Ramos (cell line): ENCODE data around the gene SLC11A2.

Source experiments
- in situ Hi-C: fragments of 300-500 bp; cut with MboI; formaldehyde crosslinking; loops from one replicate; pipeline ENCODE4 v1.14.3; 2022; ENCODE audit warnings: low sequenced_read_pairs; ENCODE audit not compliant: unreplicated experiment

The SLC11A2 gene

DNA sequence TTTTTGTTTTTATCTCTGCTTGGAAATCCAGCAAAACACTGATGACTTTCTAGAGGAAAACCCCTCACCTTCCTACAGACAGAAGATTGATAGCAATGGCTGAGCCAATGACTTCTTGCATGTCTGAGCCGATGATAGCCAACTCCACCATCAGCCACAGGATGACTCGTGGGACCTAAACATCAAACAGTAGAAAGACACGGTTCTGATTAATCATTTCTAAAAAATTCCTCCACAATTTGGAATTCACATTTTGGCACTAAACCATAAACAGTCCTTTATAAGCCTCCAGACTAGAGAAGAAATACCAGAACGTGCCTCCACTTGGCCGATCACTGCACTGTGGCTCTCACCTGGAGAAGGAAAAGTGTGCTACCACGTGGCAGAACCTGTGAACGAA is 25.9 kb downstream of the SLC11A2 start:
- in situ Hi-C loops = no loop called here

DNA sequence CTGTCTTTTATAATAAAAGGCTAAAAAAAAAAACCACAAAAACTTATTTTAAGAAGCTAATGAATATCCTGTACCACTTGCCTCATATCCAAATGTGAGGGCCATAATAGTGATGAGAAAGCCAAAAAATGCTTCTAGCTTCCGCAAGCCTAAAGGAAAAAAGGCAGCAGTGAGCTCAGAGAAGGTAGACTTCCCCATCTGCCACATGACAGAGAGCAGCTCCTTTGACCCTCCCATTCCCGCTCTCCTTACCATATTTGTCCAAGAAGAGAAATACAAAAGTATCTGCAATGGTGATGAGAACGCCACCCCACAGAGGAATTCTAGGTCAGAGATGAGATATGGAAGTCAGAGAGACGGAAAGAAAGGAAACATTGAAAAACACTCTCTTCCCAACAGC is 27.1 kb downstream of the SLC11A2 start:
- in situ Hi-C loops = loop anchor here (10.0 kb wide), 1 partner anchor 174 kb away; no protein-coding TSS in a partner anchor

DNA sequence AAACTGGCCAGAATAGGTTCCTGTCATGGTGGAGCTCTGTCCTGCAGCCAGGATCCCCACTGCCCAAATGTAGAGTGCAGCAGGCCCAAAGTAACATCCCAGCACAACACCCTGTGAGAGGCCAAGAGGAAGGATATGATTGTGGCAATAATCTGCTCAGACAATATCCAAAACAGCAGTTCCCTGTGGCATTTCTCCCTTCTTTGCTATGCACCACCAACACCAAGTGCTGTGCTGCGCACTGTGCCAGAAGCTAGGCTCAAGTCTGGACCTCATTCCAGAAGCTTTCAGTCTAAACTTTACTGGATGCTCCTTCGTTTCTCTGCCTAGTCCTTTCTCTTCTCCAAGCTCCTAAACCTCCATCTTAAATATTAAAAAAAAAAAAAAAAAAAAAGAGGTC is 33.4 kb downstream of the SLC11A2 start:
- in situ Hi-C loops = loop anchor here (10.0 kb wide), 1 partner anchor 168 kb away; no protein-coding TSS in a partner anchor

DNA sequence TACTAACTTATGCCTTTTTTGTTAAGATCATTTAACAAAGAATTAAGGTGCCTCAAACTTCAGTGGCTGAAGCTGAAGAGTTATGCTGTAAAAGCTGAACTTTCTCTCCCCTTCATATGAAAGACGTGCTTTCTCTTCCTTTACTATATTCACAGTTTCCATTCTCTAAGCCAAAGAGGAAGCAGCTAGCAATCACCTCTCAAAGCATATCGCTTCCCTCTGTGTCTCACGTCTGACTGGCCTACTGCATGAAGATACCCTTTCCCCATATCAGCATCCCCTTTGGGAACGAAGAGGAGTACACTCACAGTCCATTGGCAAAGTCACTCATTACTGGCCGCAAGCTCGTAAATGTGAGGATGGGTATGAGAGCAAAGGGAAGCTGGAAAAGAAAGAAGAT is 34.9 kb downstream of the SLC11A2 start:
- in situ Hi-C loops = loop anchor here (10.0 kb wide), 1 partner anchor 166 kb away; no protein-coding TSS in a partner anchor

DNA sequence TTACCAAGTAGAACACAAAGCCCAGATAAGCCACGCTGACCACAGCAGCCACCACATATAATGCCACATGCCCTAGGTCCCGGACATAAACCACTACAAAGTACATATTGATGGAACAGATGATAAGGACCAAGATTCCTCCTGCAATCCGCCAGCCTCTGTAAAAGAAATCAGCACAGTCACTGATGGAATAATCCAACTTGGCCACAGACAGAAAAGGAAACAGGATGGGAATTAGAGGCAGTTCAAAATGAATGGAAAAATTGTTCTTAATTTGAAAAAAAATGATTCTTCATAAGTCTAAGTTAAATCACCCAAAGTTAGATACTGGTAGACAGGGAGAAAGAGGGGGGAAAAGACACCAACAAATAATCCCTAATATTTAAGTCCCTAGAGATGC is 35.4 kb downstream of the SLC11A2 start:
- in situ Hi-C loops = loop anchor here (10.0 kb wide), 1 partner anchor 166 kb away; no protein-coding TSS in a partner anchor

DNA sequence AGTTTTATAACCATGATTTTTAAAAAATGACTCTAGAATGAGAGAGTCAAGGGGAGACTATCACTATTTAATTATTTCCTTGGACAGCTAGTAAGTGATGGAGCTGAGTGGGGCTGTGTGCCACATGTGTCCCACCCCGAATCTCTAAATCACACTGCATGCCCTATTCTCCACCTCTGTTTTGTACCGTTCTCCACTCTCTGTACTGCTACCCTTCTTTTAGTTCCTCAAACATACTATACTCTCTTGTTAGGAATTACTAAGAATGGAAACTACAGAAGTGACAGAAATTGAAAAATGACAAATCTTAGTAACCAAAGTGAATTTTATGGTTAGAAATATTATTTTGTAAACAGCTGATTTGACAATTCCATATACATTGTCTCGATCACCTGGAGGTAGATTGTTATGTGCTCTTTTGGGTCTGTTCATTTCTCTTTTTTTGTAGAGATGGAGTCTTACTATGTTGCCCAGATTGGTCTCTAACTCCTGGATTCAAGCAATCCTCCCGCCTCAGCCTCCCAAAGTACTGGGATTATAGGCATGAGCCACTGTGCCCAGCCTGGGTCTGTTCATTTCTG is 35.9 kb downstream of the SLC11A2 start:
- in situ Hi-C loops = loop anchor here (10.0 kb wide), 1 partner anchor 165 kb away; no protein-coding TSS in a partner anchor

DNA sequence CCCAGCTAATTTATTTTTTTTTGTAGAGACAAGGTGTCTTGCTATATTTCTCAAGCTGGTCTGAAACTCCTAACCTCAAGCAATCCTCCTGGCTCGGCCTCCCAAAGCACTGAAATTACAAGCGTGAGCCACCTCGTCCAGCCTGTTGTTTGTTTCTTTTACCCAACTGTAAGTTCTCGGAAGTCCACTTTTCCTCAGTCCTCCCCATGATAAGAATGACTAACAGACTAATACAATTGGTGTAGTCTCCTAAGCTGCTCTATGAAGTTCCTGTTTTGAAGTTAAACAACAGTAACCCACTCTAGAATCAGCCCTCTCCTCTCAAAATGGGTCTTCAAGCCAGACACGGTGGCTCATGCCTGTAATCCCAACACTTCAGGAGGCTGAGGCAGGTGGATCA is 37.3 kb downstream of the SLC11A2 start:
- in situ Hi-C loops = no loop called here

DNA sequence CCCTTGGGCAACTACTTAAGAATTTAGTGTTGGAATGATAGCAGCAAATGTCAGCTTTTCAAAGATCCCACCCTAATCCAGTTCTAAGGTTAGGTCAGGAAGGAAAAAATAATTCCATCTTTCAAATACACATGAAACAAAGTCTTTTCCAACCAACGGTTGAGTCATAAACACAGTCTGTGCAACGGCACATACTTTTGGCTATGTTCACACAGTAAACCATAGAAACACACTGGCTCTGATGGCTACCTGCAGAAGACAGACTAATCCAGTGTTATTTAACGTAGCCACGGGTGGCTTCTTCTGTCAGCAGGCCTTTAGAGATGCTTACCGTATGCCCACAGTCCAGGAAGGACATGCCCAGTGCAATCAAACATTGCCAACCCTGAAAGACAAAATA is 38.1 kb downstream of the SLC11A2 start:
- in situ Hi-C loops = no loop called here

DNA sequence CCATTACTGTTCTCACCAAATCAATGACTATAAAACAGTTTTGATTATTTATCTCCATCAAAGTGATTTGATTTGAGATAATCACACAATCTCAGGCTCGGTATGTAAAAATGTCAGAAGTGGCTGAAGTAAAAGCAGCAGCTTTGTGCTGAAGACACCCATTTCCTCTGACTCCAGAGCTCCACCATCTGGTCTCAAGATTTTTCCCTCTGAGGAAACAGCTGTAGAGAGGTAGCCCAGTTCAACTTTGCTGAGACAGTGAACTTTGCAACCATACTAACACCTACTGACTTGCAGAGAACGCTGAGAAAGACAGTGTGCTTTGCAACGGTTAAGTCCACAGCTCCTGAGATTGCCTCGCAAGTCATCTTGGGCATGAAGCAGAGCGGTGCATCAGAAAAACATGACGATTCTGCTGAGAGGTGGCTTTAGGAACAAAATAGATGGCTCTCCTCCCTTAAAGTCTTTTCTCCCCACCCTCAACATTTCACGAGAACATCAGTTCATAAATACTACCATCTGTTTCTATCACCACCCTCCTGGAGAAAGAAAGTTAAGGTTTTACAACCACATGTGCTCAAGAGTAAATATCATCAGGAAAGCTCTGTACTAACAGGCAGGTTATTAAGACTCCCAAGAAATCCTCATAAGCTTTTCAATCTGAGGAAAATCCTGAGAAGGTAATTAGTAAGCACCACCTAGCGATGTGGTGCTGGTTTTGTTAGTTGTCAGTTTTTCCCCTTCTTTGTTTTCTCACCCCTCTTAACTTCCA is 39.0 kb downstream of the SLC11A2 start:
- in situ Hi-C loops = no loop called here

DNA sequence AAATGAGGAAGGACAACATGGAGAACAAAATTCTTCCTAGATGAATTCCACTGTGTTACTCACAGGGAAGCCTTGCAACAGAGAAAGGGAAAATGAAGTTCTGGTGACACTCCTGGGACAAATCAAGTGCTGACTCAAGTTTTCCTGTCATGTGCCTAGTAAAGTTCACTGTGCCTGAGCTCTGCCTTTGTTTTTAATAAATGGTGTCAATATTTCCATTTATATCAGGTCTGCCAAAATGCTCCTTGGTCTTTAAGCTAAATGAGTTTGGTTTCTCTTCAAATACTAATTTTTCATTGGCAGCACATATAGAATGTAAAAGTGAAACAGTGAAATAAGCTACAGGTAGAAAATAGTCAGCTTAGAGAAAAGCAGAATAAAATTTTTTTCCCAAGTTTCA is 40.9 kb downstream of the SLC11A2 start:
- in situ Hi-C loops = no loop called here

DNA sequence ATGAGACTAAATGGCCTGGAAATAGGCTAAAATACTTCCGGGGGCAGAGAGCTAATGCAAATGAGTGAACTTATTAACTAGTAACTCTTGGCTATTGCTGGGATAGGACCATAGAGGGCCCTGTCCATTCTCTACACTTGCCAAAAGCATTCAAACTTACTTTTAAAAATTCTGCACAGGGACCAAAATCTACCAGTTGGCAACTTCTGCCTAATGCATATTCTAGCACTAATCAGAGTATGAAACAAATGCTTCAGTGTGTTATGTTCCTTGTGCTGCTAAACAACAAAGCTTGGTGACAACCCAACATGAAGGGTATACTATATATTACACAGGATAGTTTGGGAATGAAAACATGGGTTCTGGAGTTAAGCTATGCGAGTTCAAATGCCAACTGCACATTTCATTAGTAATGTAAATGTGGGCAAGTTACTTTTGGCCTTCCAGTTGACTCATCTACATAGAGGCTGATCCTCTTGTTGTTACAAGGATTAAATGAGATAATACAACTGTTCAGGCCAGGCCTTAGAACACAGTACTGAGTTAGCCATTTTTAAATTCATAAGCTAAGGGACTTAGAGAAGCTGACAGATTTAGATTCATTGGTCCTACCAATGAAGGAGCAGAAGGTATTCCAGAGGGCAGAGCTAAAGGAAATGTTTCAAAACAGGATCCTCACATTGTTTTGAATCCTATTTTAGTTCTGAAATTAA is 41.4 kb downstream of the SLC11A2 start:
- in situ Hi-C loops = no loop called here

DNA sequence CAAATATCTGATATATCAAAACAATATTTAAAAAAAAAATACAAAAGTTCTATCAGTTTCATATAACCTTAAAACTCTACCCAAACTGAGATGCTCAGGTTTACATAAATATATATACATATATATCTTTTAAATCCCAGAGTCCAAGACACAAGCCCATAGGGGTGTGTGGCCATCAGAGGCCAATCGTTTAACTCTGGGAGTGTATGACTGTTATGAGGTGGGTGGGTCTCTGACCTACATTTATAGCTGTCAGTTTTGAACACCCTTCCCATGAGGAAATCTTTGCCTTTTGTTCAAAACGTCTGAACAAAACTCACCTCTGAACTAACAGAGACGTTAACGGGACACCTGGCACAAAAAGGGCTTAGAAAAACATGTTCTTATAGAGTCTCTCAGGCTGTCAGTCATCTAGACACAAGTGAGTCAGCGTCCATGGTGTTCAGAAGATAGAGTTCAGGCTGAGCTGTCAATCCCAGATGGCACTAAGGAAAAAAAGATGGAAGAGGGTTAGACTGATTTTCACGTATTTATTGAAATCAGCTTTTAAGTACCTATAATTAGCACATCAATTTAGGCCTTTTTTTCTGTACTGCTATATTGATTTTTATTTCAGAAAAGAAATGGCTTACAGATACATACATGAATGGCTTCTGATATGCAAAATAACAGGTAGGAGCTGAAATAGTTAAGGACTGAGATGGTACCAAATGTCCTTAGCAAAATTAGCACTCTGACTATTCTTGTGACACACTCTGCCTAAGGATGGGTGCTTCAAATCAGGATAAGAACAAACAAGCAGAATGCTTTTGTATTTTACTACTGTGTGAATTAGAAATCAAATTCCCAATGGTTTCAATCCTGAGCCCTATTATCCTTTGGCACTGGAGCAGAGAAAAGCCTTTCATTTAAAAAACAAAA is 44.6 kb downstream of the SLC11A2 start:
- in situ Hi-C loops = no loop called here

DNA sequence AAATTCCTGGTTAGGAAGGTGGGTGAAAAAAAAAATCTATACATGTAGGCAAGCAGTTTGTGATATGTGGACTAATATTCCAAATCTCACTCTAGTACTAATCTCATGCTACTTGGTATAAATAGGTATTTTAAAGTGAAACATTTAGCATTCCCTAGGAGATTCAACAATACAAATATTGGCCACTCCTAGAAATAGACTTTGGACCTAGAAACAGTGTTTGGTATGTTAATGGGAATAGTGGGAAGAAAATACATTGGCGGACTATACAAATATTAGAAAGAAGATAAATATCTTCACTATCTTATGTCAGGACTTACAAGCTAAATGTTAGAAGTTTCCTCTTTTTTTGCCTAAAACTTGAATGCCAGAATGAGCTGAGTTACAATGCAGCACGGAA is 45.6 kb downstream of the SLC11A2 start:
- in situ Hi-C loops = no loop called here

DNA sequence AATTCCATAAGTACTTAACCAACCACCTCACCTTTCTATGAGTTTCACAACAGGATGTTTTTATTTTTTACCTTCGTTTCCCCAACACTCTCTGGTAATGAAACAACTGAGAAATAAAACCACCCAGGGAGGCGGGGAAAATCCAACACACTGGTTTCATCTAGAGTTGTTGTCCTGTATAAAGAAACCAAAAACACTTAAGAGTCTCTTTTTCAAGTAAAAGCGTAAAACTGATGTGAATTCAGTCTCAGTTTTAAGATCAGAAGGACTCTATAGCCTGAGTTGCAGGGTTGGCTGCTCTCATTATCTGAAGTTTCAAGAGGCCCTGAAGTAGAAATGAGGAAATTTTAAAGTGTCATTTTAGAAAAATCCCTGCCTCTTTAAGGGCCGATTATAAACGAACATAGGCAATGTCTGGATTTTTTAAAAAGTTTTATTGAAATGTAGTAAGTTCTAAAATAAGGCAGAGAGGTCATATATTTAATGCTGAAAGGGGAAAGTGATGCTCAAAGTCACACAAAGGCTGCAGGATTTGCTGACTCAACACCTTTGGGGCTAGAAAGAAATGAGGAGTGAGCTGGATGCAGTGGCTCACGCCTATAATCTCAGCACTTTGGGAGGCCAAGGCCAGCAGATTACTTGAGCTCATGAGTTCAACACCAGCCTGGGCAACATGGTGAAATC is 46.7 kb downstream of the SLC11A2 start:
- in situ Hi-C loops = no loop called here

DNA sequence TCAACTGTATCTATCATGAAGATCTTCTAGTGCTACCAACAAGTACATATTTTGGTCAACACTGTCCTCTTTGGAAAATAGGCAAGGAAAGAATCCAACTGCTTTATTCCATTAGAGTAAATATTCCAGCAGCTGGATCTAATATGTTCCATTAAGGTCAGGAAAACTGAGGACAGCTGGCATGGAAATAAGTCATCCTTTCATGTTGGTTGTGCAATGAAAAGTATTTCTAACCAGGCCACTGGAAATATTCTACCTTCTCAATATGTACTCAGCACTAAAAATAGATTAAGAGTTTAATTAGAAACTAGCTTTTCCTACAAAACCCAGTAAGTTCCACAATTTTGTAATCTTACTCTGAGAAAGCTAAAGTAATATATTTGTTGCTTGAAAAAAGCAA is 54.2 kb downstream of the SLC11A2 start:
- in situ Hi-C loops = no loop called here

DNA sequence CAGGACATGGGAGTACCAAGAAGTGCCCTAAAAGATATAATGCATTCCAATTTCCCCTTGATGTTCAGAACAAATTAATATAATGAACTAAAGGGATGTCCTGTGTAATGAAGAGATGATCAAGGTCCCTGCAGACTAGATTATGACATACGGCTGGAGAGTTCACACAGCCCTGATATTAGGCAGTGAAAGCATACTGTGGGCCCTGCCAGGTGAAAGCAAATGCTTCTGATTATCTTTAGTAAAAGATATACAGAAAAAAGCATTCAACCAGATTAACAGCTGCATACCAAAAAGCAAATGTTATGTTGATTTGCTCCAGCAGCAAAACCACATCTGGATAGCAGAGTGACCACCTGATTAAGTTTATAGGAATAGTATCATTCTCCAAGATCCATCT is 61.8 kb downstream of the SLC11A2 start:
- in situ Hi-C loops = no loop called here

DNA sequence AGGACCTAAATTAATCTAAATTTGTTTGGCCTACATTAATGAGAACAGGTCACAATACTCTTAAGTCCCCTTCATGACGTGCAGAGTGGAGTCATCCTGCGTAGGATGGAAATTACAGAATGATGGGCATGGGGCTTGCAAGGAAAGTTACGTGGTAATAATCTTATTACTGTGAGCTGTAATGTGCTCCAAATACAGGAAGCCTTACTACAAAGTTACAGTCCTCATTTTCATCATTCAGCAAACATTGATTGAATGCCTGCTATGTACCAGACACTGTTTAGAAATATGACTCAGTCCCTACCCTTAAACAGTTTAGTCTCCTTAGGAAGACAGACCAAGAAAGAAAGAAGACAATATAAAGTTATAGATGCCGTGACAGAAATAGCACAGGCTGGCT is 64.5 kb downstream of the SLC11A2 start:
- in situ Hi-C loops = no loop called here

DNA sequence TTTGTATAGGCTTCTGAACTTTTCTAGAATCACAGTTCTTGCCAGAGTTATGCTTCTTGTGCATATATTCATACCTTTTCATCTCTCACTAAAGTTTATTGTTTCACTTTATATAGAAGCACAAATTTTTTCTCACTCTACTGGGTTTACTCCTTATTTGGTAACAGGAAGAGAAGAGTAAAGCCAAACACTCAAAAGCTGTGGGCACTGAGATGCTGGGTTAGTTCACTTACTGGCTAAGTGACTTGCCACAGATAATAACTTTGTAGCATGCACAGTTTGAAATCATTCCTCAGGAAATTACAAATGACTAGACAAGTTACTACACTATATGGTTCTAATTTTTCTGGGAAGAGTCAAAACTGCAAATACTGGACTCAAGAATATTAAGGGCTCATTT is 66.1 kb downstream of the SLC11A2 start:
- in situ Hi-C loops = no loop called here

DNA sequence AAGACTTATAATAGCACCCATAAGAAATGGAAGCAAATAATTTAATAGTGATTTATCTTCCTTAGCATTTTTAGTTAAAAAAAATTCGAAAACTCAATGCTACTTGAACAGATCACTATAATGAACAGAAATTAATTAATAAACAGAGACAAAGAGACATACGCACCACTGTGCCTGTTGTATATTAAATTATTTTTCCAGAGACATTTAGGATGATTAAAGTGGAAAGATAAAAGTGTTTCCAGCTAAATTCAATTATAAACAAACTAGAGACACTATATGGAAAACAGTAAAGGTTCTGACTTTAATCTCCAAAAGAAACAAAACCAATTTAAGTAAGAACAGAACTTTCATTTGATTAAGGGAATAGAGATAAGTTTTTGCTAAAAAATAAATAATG is 70.5 kb downstream of the SLC11A2 start:
- in situ Hi-C loops = no loop called here

DNA sequence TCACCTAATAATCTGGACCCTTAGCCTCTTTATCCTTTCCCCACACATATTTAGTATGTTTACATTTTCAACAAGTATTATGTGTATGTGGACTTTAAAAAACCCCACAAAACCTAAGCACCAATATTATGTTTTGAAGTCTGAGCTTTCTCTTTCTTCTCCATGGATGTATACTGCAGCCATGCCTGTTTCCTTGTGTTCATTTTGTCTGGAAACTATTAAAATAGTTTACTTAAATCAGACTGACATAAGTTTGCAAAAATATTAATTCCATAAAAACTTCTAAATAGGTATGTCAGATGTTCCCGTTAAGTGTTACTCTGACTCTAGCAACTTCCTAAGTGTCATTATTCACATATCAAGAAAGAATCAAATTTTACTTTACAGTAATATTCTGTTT is 70.9 kb downstream of the SLC11A2 start:
- in situ Hi-C loops = no loop called here
